CD4-positive, CD25-positive, alpha-beta regulatory T cell (primary cell): ENCODE measurements around the gene TNFSF9. TPM values are rescaled to one million over a fixed set of nuclear protein-coding genes. Genes with fewer than 3 reads are reported as not detected.
A peak's percentile ranks its signal among the peaks of the same experiment; 100 is the strongest.
"Not testable (repeated sequence)": the region's sequence is repeated elsewhere in the genome, so short reads cannot be mapped to it uniquely, and the experiment has no call there.

ENCODE experiments used
- ATAC-seq, 2 donors: fragments of 150-1000 bp; cut with Tn5 transposase; one replicate each; pipeline ENCODE4 v1.10.0; 2021; ENCODE audit warnings: low read depth in 2 of 2, moderate number of reproducible peaks in 2 of 2, moderate library complexity in 1 of 2
- DNase-seq, 3 donors: peaks; one replicate each; pipeline versions ENCODE4 v3.0.0 to v3.0.0-alpha.2; 2012 to 2022; ENCODE audit warnings: mixed read lengths in 1 of 3
- H3K27ac ChIP-seq: one replicate; pipeline ENCODE4 v1.7.0; 2013; ENCODE audit warnings: mild to moderate bottlenecking, low read length; ENCODE audit not compliant: insufficient read depth, poor library complexity, severe bottlenecking
- H3K27me3 ChIP-seq: one replicate; pipeline ENCODE4 v1.7.0; 2013; ENCODE audit warnings: low read length; ENCODE audit not compliant: control insufficient read depth, insufficient read depth
- H3K36me3 ChIP-seq: one replicate; pipeline ENCODE4 v1.7.0; 2013; ENCODE audit warnings: mild to moderate bottlenecking, low read length, moderate library complexity; ENCODE audit not compliant: control insufficient read depth, insufficient read depth
- H3K4me1 ChIP-seq: 2 replicates; pipeline ENCODE4 v1.7.0; 2013; ENCODE audit warnings: mild to moderate bottlenecking, low read length; ENCODE audit not compliant: insufficient read depth, control insufficient read depth, poor library complexity, severe bottlenecking
- H3K4me3 ChIP-seq: one replicate; pipeline ENCODE4 v1.7.0; 2013; ENCODE audit warnings: low read depth, mild to moderate bottlenecking, low read length, moderate library complexity
- H3K9me3 ChIP-seq, 2 experiments: 1 replicate in 1 of 2; 2 replicates in 1 of 2; pipeline ENCODE4 v1.7.0; 2013; ENCODE audit warnings: low read length in 2 of 2, mild to moderate bottlenecking in 1 of 2, moderate library complexity in 1 of 2; ENCODE audit not compliant: control insufficient read depth in 2 of 2
- H3K27ac Mint-ChIP-seq, 3 donors: one replicate each; pipeline ENCODE4 v1.8.0; 2020 to 2022; ENCODE audit warnings: mild to moderate bottlenecking in 3 of 3, mixed read lengths in 3 of 3, moderate library complexity in 2 of 3
- H3K27me3 Mint-ChIP-seq: one replicate; pipeline ENCODE4 v1.8.0; 2022; ENCODE audit warnings: mild to moderate bottlenecking, mixed read lengths
- H3K36me3 Mint-ChIP-seq: one replicate; pipeline ENCODE4 v1.8.0; 2020; ENCODE audit warnings: mixed read lengths
- H3K4me1 Mint-ChIP-seq, 4 donors: one replicate each; pipeline ENCODE4 v1.8.0; 2020 to 2022; ENCODE audit warnings: mixed read lengths in 4 of 4, mild to moderate bottlenecking in 1 of 4
- H3K4me3 Mint-ChIP-seq, 4 donors: one replicate each; pipeline ENCODE4 v1.8.0; 2020 to 2022; ENCODE audit warnings: mild to moderate bottlenecking in 4 of 4, mixed read lengths in 4 of 4, moderate library complexity in 3 of 4
- H3K9me3 Mint-ChIP-seq, 7 donors: one replicate each; pipeline ENCODE4 v1.8.0; 2020 to 2022; ENCODE audit warnings: mixed read lengths in 7 of 7, mild to moderate bottlenecking in 3 of 7, moderate library complexity in 2 of 7
- polyA plus RNA-seq, 4 donors: library from polyadenylated mRNA; unstranded; fragments of 300-500 nt; fragmentation: Illumina TruSeq; gene quantifications; one replicate each; pipeline ENCODE4 v1.2.3, GENCODE V29; 2021
- total RNA-seq: library from RNA; stranded (reverse); gene quantifications from one replicate; pipeline ENCODE4 v1.2.3, GENCODE V29; 2022

The TNFSF9 gene
- total and polyA plus RNA-seq, 5 donors from 2014 or later, result 0.38 to 4.5 (median 0.52) TPM

- Mint-ChIP-seq H3K9me3 (peaks cover 0 to 4% (median 2%) of the 10 kb centered on the region in 7 donors), H3K27me3 (peaks cover 41% of the 10 kb centered on the region), H3K27ac (no peak overlapping the region), H3K4me3 (no peak overlapping the region), H3K4me1 (no peaks in the 10 kb centered on the region), H3K36me3 (no peaks in the 10 kb centered on the region)
- Histone ChIP-seq H3K36me3 (no peaks in the 10 kb centered on the region), H3K9me3 (no peaks in the 10 kb centered on the region), H3K27me3 (peaks cover 13% of the 10 kb centered on the region), H3K27ac (no peak overlapping the region), H3K4me3 (no peak overlapping the region), H3K4me1 (no peaks in the 10 kb centered on the region)
- ATAC-seq (no peak), DNase-seq (no peak)
Measured at GRCh38 chr19:6572217-6572616, 41.4 kb downstream of the TNFSF9 start.

DNA sequence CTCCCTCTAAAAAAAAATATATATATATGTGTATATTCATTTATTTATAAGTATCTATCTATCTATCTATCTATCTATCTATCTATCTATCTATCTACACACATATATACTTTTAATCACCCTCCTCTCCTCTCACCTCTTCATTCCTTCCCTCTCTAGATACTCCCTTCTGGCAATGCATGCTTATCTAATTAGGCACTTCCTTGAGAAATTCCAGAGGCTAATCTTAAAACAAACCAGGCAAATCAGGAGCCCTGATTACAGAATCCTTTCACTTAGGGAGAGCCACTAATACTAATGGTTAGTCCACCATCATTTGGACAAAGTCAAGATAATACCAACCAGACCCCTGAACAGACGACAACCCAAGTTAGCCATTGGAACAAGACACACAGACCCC lies 42.5 kb downstream of the TNFSF9 start:
- no peak for ATAC-seq
- Histone ChIP-seq H3K9me3 (no peaks in the 10 kb centered on the region), H3K27me3 (peaks cover 13% of the 10 kb centered on the region), H3K36me3 (no peaks in the 10 kb centered on the region), H3K4me3 (no peak overlapping the region), H3K4me1 (peaks cover 6% of the 10 kb centered on the region), H3K27ac (no peak overlapping the region)
- Mint-ChIP-seq H3K4me1 (peaks cover 0 to 2% (median 0%) of the 10 kb centered on the region in 4 donors), H3K27ac (no peak overlapping the region), H3K9me3 (peaks cover 0 to 4% (median 2%) of the 10 kb centered on the region in 7 donors), H3K27me3 (peaks cover 30% of the 10 kb centered on the region), H3K36me3 (no peaks in the 10 kb centered on the region), H3K4me3 (no peak overlapping the region)
- no peak for DNase-seq

GRCh38 chr19:6576869-6577475 lies 46.1 kb downstream of the TNFSF9 start:
- DNase-seq (no peak), ATAC-seq (no peak)
- H3K27ac ChIP-seq, result no peak overlapping the region
- Mint-ChIP-seq H3K36me3 (no peaks in the 10 kb centered on the region), H3K27me3 (peaks cover under 1% of the 10 kb centered on the region), H3K27ac (no peak overlapping the region), H3K4me3 (no peak overlapping the region), H3K9me3 (peaks cover 0 to 2% (median 0%) of the 10 kb centered on the region in 7 donors), H3K4me1 (peaks cover 0 to 2% (median under 1%) of the 10 kb centered on the region in 4 donors)
- H3K4me3 ChIP-seq, result no peak overlapping the region
- no peaks in the 10 kb centered on the region for H3K9me3 ChIP-seq
- peaks cover 13% of the 10 kb centered on the region for H3K27me3 ChIP-seq
- peaks cover 6% of the 10 kb centered on the region for H3K4me1 ChIP-seq
- H3K36me3 ChIP-seq, result no peaks in the 10 kb centered on the region

DNA sequence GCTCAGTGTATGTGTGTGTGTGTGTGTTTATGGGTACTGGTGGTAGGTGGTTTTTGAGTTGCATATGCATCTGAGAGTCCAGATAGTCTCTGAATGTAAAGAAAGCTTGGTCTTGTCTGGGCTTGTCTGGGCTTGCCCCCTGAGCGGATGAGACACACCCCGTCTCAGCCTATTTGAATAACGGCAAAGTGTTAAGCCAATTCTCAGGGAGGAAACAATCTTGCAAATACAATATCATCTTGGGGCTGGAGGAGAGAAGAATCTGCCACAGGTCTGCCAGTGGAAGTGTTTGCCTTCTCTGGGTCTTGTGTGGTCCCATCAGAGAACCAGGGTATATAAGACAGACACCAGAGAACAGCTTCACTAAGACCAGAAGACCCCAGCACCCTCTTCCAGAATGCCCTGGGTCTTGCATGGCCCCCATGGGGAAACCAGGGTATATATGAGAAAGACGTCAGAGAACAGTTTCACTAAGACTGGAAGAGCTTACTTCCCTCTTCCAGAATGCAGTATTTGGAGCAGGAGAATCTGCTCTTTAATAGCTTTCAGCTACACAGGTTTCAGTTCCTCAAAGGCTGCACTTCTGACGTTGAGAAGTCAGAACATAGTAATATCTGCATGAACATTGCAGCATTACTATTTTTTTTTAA lies 46.8 kb downstream of the TNFSF9 start:
- ATAC-seq, result peak; percentile 65 to 83
- H3K9me3 Mint-ChIP-seq, result peaks cover 0 to 2% (median 0%) of the 10 kb centered on the region in 7 donors
- H3K27ac Mint-ChIP-seq, result no peak overlapping the region
- Histone ChIP-seq H3K27me3 (peaks cover 7% of the 10 kb centered on the region), H3K4me3 (no peak overlapping the region), H3K9me3 (no peaks in the 10 kb centered on the region), H3K27ac (no peak overlapping the region), H3K36me3 (no peaks in the 10 kb centered on the region), H3K4me1 (peaks cover 6% of the 10 kb centered on the region)
- peaks cover 0 to 2% (median under 1%) of the 10 kb centered on the region in 4 donors for H3K4me1 Mint-ChIP-seq
- H3K36me3 Mint-ChIP-seq, result no peaks in the 10 kb centered on the region
- DNase-seq, result peak in 1 of 3 donors; percentile 87
- no peak overlapping the region for H3K4me3 Mint-ChIP-seq
- no peaks in the 10 kb centered on the region for H3K27me3 Mint-ChIP-seq

DNA sequence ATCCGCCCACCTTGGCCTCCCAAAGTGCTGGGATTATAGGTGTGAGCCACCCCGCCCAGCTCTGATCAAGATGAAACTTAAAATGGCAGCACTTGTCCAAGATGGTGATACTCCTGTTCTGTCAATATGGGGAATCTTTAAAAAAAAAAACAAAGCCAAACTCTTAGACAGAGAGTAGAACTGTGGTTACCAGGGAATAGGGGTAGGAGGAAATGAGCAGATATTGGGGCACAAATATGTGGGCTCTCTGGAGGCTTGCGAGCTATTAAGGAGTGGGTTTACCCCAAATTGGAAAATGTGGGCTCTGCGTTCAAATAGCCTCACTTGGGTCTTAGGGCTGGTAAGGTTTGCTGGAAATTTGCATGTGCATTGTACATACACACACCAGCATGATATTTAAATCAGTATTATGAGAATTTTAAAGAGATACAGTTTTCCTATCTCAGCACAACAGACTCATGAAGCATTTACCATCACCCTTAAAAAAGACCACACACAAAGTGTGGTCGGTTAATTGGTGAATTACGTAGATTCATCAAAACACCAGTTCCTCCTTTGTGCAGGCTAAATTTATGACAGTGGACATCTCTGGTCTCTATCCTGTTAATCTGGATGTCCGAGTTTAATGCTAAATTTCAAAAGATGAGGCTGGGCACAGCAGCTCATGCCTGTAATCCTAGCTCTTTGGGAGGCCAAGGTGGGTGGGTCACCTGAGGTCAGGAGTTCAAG lies 48.8 kb downstream of the TNFSF9 start:
- Mint-ChIP-seq H3K4me1 (peaks cover 0 to 2% (median under 1%) of the 10 kb centered on the region in 4 donors), H3K9me3 (peaks cover 0 to 2% (median 0%) of the 10 kb centered on the region in 7 donors), H3K4me3 (no peak overlapping the region), H3K27me3 (no peaks in the 10 kb centered on the region), H3K36me3 (no peaks in the 10 kb centered on the region), H3K27ac (no peak overlapping the region)
- H3K27me3 ChIP-seq, result no peaks in the 10 kb centered on the region
- no peak for DNase-seq
- no peak for ATAC-seq
- H3K4me1 ChIP-seq, result peaks cover 6% of the 10 kb centered on the region
- no peaks in the 10 kb centered on the region for H3K9me3 ChIP-seq
- no peak overlapping the region for H3K4me3 ChIP-seq
- H3K27ac ChIP-seq, result no peak overlapping the region
- no peaks in the 10 kb centered on the region for H3K36me3 ChIP-seq

DNA sequence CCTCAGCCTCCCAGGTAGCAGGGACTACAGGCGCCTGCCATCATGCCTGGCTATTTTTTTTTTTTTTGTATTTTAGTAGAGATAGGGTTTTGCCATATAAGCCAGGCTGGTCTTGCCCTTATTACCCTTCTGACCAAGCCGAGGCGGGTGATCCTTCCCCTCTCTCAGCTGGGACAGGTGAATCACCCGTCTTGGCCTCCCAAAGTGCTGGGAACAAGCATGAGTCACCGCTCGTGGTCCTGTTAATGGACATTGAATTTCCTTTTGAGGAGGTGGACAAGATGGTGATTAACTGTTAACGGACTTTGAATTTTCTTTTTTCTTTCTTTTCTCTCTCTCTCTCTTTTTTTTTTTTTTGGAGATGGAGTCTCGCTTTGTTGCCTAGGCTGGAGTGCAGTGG lies 49.5 kb downstream of the TNFSF9 start:
- DNase-seq, result no peak
- H3K27me3 ChIP-seq, result no peaks in the 10 kb centered on the region
- no peak overlapping the region for H3K4me3 Mint-ChIP-seq
- peaks cover 0 to 2% (median under 1%) of the 10 kb centered on the region in 4 donors for H3K4me1 Mint-ChIP-seq
- peaks cover 6% of the 10 kb centered on the region for H3K4me1 ChIP-seq
- no peaks in the 10 kb centered on the region for H3K36me3 Mint-ChIP-seq
- no peak overlapping the region for H3K27ac Mint-ChIP-seq
- ATAC-seq, result no peak
- H3K27ac ChIP-seq, result no peak overlapping the region
- peaks cover 2% of the 10 kb centered on the region for H3K27me3 Mint-ChIP-seq
- peaks cover 0 to 2% (median 0%) of the 10 kb centered on the region in 7 donors for H3K9me3 Mint-ChIP-seq
- no peaks in the 10 kb centered on the region for H3K36me3 ChIP-seq
- no peaks in the 10 kb centered on the region for H3K9me3 ChIP-seq
- H3K4me3 ChIP-seq, result no peak overlapping the region

- H3K9me3 Mint-ChIP-seq, DNase-seq, H3K4me3 Mint-ChIP-seq, H3K27ac Mint-ChIP-seq, ATAC-seq, H3K27ac ChIP-seq, H3K9me3 ChIP-seq, H3K27me3 ChIP-seq, H3K4me3 ChIP-seq, H3K36me3 ChIP-seq, H3K36me3 Mint-ChIP-seq: not testable (repeated sequence)
- Mint-ChIP-seq H3K4me1 (peaks cover 0 to 19% (median 6%) of the 10 kb centered on the region in 4 donors), H3K27me3 (peaks cover 18% of the 10 kb centered on the region)
- peaks cover 14% of the 10 kb centered on the region for H3K4me1 ChIP-seq
Measured at GRCh38 chr19:6582515-6583484, 52.0 kb downstream of the TNFSF9 start.
